Measurements from ENCODE around the gene TSHZ3.

Gene TSHZ3

GRCh38 chr19:31260171-31260933 is 88.9 kb downstream of the TSHZ3 start:
- no peak for DNase-seq

- DNase-seq: no peak
These were observed 90.8 kb downstream of the TSHZ3 start for GRCh38 chr19:31258211-31259052.

GRCh38 chr19:31257426-31258130 is 91.7 kb downstream of the TSHZ3 start:
- no peak for DNase-seq

GRCh38 chr19:31257025-31257424 is 92.2 kb downstream of the TSHZ3 start:
- no peak for DNase-seq

GRCh38 chr19:31256593-31256960 is 92.7 kb downstream of the TSHZ3 start:
- DNase-seq: no peak

- DNase-seq: no peak
These were observed 93.2 kb downstream of the TSHZ3 start for GRCh38 chr19:31255831-31256592.

GRCh38 chr19:31255174-31255799 is 93.9 kb downstream of the TSHZ3 start:
- DNase-seq: no peak

GRCh38 chr19:31254611-31255010 is 94.6 kb downstream of the TSHZ3 start:
- no peak for DNase-seq

- DNase-seq: no peak
These were observed 95.1 kb downstream of the TSHZ3 start for GRCh38 chr19:31254180-31254551.

- DNase-seq: no peak
These were observed 95.6 kb downstream of the TSHZ3 start for GRCh38 chr19:31253526-31254179.

GRCh38 chr19:31252441-31252840 is 96.8 kb downstream of the TSHZ3 start:
- no peak for DNase-seq

- no peak for DNase-seq
These were observed 100.0 kb downstream of the TSHZ3 start for GRCh38 chr19:31249217-31249616.

- no peak for DNase-seq
These were observed 113.4 kb downstream of the TSHZ3 start for GRCh38 chr19:31235806-31236205.

- DNase-seq: no peak
These were observed 115.9 kb downstream of the TSHZ3 start for GRCh38 chr19:31233295-31233800.

- no peak for DNase-seq
These were observed 116.4 kb downstream of the TSHZ3 start for GRCh38 chr19:31232871-31233270.

- no peak for DNase-seq
These were observed 117.1 kb downstream of the TSHZ3 start for GRCh38 chr19:31232180-31232579.

GRCh38 chr19:31231237-31231636 is 118.0 kb downstream of the TSHZ3 start:
- no peak for DNase-seq

- no peak for DNase-seq
These were observed 122.9 kb downstream of the TSHZ3 start for GRCh38 chr19:31226151-31226935.
